Measurements from ENCODE around the gene C3orf18.

Gene C3orf18

DNA sequence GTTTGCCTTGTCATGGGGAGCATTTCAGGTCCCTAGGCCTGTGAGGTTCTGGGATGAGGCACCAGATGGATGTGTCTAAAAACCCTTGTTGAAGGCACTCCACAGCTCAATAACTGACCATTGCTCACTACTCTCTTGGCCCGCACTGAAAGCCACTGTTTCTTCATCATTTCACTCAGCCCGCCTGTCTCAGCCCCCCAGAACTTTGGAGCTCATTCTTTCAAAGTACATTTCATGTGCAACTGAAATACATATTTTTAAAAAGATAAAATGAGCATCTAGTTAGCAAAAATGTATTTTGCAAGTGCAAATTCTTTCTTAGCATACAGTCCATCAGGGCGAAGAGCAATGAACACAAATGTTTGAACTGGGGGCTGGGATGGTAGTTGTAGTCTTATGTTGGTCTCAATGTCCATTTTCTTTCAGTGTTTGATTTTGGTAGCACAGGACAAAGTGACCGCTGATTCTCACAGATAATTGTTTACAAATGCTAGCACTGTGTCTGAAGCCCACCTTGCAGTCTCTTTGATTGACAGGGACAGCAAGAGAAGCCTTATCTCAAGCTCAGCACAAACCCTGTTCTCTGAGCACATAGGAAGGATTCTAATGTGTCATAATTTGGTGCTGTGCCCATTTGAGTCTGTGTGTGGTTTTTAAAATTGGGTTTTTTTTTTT is 21.3 kb upstream of the C3orf18 start:
- Histone ChIP-seq H3K4me2 (ENCODE audit: low read length, poor library complexity, severe bottlenecking) (no peak overlapping the region), H3K27me3 (ENCODE audit: control insufficient read depth in 1 of 2, insufficient read depth in 1 of 2, low read length in 2 of 2) (no peaks in the 10 kb centered on the region), H3K14ac (ENCODE audit: low read length in 2 of 2) (no peak overlapping the region), H2BK12ac (ENCODE audit: low read length in 2 of 2) (no peak overlapping the region), H3K9me3 (ENCODE audit: control insufficient read depth, low read length) (no peaks in the 10 kb centered on the region), H2AFZ (ENCODE audit: low read depth, low read length) (no peak overlapping the region), H3K36me3 (ENCODE audit: control insufficient read depth in 1 of 2, insufficient read depth in 2 of 2, low read depth in 1 of 2, low read length in 2 of 2) (no peaks in the 10 kb centered on the region), H3K27ac (ENCODE audit: low read length, poor library complexity, severe bottlenecking) (no peak overlapping the region), H3K18ac (ENCODE audit: low read depth in 1 of 2, low read length in 2 of 2) (no peak overlapping the region), H4K91ac (ENCODE audit: low read length) (no peak overlapping the region), H3K4me1 (ENCODE audit: control insufficient read depth, insufficient read depth, low read depth, low read length) (peaks cover 5% of the 10 kb centered on the region), H2BK15ac (ENCODE audit: low read depth, poor library complexity, severe bottlenecking) (no peak overlapping the region), H3K4ac (ENCODE audit: low read depth in 1 of 2, low read length in 2 of 2) (no peak overlapping the region), H2AK5ac (ENCODE audit: low read length, severe bottlenecking) (no peak overlapping the region), H2BK5ac (ENCODE audit: low read depth, low read length, poor library complexity, severe bottlenecking) (no peak overlapping the region), H3K23ac (ENCODE audit: low read length in 2 of 2) (no peak overlapping the region), H2BK120ac (ENCODE audit: low read depth, low read length) (no peak overlapping the region), H3K4me3 (ENCODE audit: insufficient read depth in 1 of 2, low read depth in 1 of 2, low read length in 2 of 2) (no peak overlapping the region), H3K9ac (ENCODE audit: low read length) (peak overlapping the region; percentile 27), H3K79me1 (replicated peaks; ENCODE audit: low read length, poor library complexity, severe bottlenecking) (no peaks in the 10 kb centered on the region), H4K8ac (ENCODE audit: low read length) (no peak overlapping the region)
- 100% methylated on average over 3 of the region's 4 CpGs for WGBS
- no peak for DNase-seq

- Histone ChIP-seq H3K18ac (ENCODE audit: low read depth in 1 of 2, low read length in 2 of 2) (peak overlapping the region in 1 of 2 experiments; percentile 23), H3K9me3 (ENCODE audit: control insufficient read depth, low read length) (no peaks in the 10 kb centered on the region), H4K91ac (ENCODE audit: low read length) (no peak overlapping the region), H3K27me3 (ENCODE audit: control insufficient read depth in 1 of 2, insufficient read depth in 1 of 2, low read length in 2 of 2) (no peaks in the 10 kb centered on the region), H3K9ac (ENCODE audit: low read length) (peak overlapping the region; percentile 27), H3K4me1 (ENCODE audit: control insufficient read depth, insufficient read depth, low read depth, low read length) (peaks cover 5% of the 10 kb centered on the region), H3K14ac (ENCODE audit: low read length in 2 of 2) (no peak overlapping the region), H2AK5ac (ENCODE audit: low read length, severe bottlenecking) (no peak overlapping the region), H3K79me1 (replicated peaks; ENCODE audit: low read length, poor library complexity, severe bottlenecking) (no peaks in the 10 kb centered on the region), H3K4me2 (ENCODE audit: low read length, poor library complexity, severe bottlenecking) (no peak overlapping the region), H3K27ac (ENCODE audit: low read length, poor library complexity, severe bottlenecking) (no peak overlapping the region), H2BK15ac (ENCODE audit: low read depth, poor library complexity, severe bottlenecking) (no peak overlapping the region), H2BK120ac (ENCODE audit: low read depth, low read length) (no peak overlapping the region), H2BK12ac (ENCODE audit: low read length in 2 of 2) (peak overlapping the region in 1 of 2 experiments; percentile 40), H4K8ac (ENCODE audit: low read length) (no peak overlapping the region), H3K4me3 (ENCODE audit: insufficient read depth in 1 of 2, low read depth in 1 of 2, low read length in 2 of 2) (no peak overlapping the region), H3K4ac (ENCODE audit: low read depth in 1 of 2, low read length in 2 of 2) (no peak overlapping the region), H2AFZ (ENCODE audit: low read depth, low read length) (no peak overlapping the region), H2BK5ac (ENCODE audit: low read depth, low read length, poor library complexity, severe bottlenecking) (no peak overlapping the region), H3K23ac (ENCODE audit: low read length in 2 of 2) (no peak overlapping the region), H3K36me3 (ENCODE audit: control insufficient read depth in 1 of 2, insufficient read depth in 2 of 2, low read depth in 1 of 2, low read length in 2 of 2) (peaks cover 0 to 3% of the 10 kb centered on the region in 2 experiments)
- 81% methylated on average over 17 of the region's 17 CpGs for WGBS
- no peak for DNase-seq
These were observed 20.5 kb upstream of the C3orf18 start for GRCh38 chr3:50587806-50588758.

DNA sequence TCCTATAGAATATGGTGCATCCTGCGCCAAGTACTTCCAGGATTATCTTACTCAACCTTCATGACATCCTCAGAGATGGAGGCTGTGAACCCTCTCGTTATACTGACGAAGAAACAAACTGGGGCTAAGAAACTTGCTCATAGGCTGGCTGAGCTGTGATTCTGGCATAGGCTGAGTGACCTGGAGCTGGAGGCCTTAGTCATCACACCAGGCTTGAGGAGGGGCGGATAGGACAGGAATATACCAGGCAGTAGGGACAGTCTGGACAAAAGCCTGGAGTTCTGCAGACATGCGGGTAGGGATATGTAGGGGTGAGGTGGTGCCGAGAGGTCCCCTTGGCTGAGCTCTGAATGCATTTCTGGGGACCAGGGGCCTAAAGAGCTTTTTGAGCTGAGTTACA is 19.8 kb upstream of the C3orf18 start:
- H2BK120ac ChIP-seq (ENCODE audit: low read depth, low read length), result no peak overlapping the region
- H2BK12ac ChIP-seq (ENCODE audit: low read length in 2 of 2), result no peak overlapping the region
- H3K14ac ChIP-seq (ENCODE audit: low read length in 2 of 2), result no peak overlapping the region
- no peak overlapping the region for H2BK15ac ChIP-seq (ENCODE audit: low read depth, poor library complexity, severe bottlenecking)
- no peaks in the 10 kb centered on the region for H3K9me3 ChIP-seq (ENCODE audit: control insufficient read depth, low read length)
- H2AK5ac ChIP-seq (ENCODE audit: low read length, severe bottlenecking), result no peak overlapping the region
- H3K27ac ChIP-seq (ENCODE audit: low read length, poor library complexity, severe bottlenecking), result no peak overlapping the region
- peaks cover 2% of the 10 kb centered on the region for H3K4me1 ChIP-seq (ENCODE audit: control insufficient read depth, insufficient read depth, low read depth, low read length)
- H3K4ac ChIP-seq (ENCODE audit: low read depth in 1 of 2, low read length in 2 of 2), result no peak overlapping the region
- H2BK5ac ChIP-seq (ENCODE audit: low read depth, low read length, poor library complexity, severe bottlenecking), result no peak overlapping the region
- no peak overlapping the region for H3K4me3 ChIP-seq (ENCODE audit: insufficient read depth in 1 of 2, low read depth in 1 of 2, low read length in 2 of 2)
- no peak overlapping the region for H4K91ac ChIP-seq (ENCODE audit: low read length)
- peaks cover 4 to 6% of the 10 kb centered on the region in 2 experiments for H3K36me3 ChIP-seq (ENCODE audit: control insufficient read depth in 1 of 2, insufficient read depth in 2 of 2, low read depth in 1 of 2, low read length in 2 of 2)
- H3K27me3 ChIP-seq (ENCODE audit: control insufficient read depth in 1 of 2, insufficient read depth in 1 of 2, low read length in 2 of 2), result no peaks in the 10 kb centered on the region
- no peak for DNase-seq
- H3K9ac ChIP-seq (ENCODE audit: low read length), result peak overlapping the region; percentile 5
- WGBS, result 89% methylated on average over 6 of the region's 6 CpGs
- H3K18ac ChIP-seq (ENCODE audit: low read depth in 1 of 2, low read length in 2 of 2), result no peak overlapping the region
- H3K79me1 ChIP-seq (replicated peaks; ENCODE audit: low read length, poor library complexity, severe bottlenecking), result no peaks in the 10 kb centered on the region
- H3K23ac ChIP-seq (ENCODE audit: low read length in 2 of 2), result no peak overlapping the region
- H2AFZ ChIP-seq (ENCODE audit: low read depth, low read length), result no peak overlapping the region
- no peak overlapping the region for H3K4me2 ChIP-seq (ENCODE audit: low read length, poor library complexity, severe bottlenecking)
- peak overlapping the region; percentile 12 for H4K8ac ChIP-seq (ENCODE audit: low read length)

DNA sequence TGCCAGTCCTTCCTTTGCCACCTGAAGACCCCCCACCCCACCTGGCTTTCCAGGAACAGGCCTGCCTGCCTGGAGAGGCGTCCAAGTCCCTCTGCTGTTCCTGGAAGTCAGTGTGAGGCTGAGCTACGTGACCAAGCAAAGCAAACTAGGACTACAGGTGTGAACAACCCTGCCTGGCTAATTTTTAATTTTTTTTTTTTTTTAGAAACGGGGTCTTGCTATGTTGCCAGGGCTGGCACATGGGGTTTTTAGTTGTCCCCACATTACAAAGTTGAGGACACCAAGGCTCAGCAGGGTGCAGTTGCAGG is 19.2 kb upstream of the C3orf18 start:
- no peak overlapping the region for H2AK5ac ChIP-seq (ENCODE audit: low read length, severe bottlenecking)
- H2AFZ ChIP-seq (ENCODE audit: low read depth, low read length), result no peak overlapping the region
- H3K9ac ChIP-seq (ENCODE audit: low read length), result no peak overlapping the region
- no peaks in the 10 kb centered on the region for H3K79me1 ChIP-seq (replicated peaks; ENCODE audit: low read length, poor library complexity, severe bottlenecking)
- no peaks in the 10 kb centered on the region for H3K27me3 ChIP-seq (ENCODE audit: control insufficient read depth in 1 of 2, insufficient read depth in 1 of 2, low read length in 2 of 2)
- no peak overlapping the region for H4K8ac ChIP-seq (ENCODE audit: low read length)
- no peak overlapping the region for H2BK12ac ChIP-seq (ENCODE audit: low read length in 2 of 2)
- no peak overlapping the region for H2BK15ac ChIP-seq (ENCODE audit: low read depth, poor library complexity, severe bottlenecking)
- no peak overlapping the region for H3K4me3 ChIP-seq (ENCODE audit: insufficient read depth in 1 of 2, low read depth in 1 of 2, low read length in 2 of 2)
- H3K23ac ChIP-seq (ENCODE audit: low read length in 2 of 2), result no peak overlapping the region
- H2BK5ac ChIP-seq (ENCODE audit: low read depth, low read length, poor library complexity, severe bottlenecking), result no peak overlapping the region
- H3K14ac ChIP-seq (ENCODE audit: low read length in 2 of 2), result no peak overlapping the region
- DNase-seq, result no peak
- H3K27ac ChIP-seq (ENCODE audit: low read length, poor library complexity, severe bottlenecking), result no peak overlapping the region
- H3K18ac ChIP-seq (ENCODE audit: low read depth in 1 of 2, low read length in 2 of 2), result no peak overlapping the region
- WGBS, result 84% methylated on average over 3 of the region's 3 CpGs
- peaks cover 7 to 13% of the 10 kb centered on the region in 2 experiments for H3K36me3 ChIP-seq (ENCODE audit: control insufficient read depth in 1 of 2, insufficient read depth in 2 of 2, low read depth in 1 of 2, low read length in 2 of 2)
- H2BK120ac ChIP-seq (ENCODE audit: low read depth, low read length), result no peak overlapping the region
- no peak overlapping the region for H3K4ac ChIP-seq (ENCODE audit: low read depth in 1 of 2, low read length in 2 of 2)
- no peaks in the 10 kb centered on the region for H3K9me3 ChIP-seq (ENCODE audit: control insufficient read depth, low read length)
- no peak overlapping the region for H4K91ac ChIP-seq (ENCODE audit: low read length)
- H3K4me2 ChIP-seq (ENCODE audit: low read length, poor library complexity, severe bottlenecking), result no peak overlapping the region
- peaks cover 2% of the 10 kb centered on the region for H3K4me1 ChIP-seq (ENCODE audit: control insufficient read depth, insufficient read depth, low read depth, low read length)
